ENCODE data around the gene DACT2.

- TF ChIP-seq ZBTB33 (IDR thresholded peaks at IDR 0.05), result no peak
- TF ChIP-seq FOXA1 (IDR thresholded peaks at IDR 0.05), result no peak
- no peak for TF ChIP-seq GABPA (IDR thresholded peaks at IDR 0.05 in 1 of 2, conservative IDR thresholded peaks at IDR 0.05 in 1 of 2)
- TF ChIP-seq, protein P1, sequence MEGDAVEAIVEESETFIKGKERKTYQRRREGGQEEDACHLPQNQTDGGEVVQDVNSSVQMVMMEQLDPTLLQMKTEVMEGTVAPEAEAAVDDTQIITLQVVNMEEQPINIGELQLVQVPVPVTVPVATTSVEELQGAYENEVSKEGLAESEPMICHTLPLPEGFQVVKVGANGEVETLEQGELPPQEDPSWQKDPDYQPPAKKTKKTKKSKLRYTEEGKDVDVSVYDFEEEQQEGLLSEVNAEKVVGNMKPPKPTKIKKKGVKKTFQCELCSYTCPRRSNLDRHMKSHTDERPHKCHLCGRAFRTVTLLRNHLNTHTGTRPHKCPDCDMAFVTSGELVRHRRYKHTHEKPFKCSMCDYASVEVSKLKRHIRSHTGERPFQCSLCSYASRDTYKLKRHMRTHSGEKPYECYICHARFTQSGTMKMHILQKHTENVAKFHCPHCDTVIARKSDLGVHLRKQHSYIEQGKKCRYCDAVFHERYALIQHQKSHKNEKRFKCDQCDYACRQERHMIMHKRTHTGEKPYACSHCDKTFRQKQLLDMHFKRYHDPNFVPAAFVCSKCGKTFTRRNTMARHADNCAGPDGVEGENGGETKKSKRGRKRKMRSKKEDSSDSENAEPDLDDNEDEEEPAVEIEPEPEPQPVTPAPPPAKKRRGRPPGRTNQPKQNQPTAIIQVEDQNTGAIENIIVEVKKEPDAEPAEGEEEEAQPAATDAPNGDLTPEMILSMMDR (IDR thresholded peaks at IDR 0.05; ENCODE audit: low read depth, low read length, missing input control), result no peak
- TF ChIP-seq RXRA (IDR thresholded peaks at IDR 0.05), result no peak
- no peak for TF ChIP-seq ATF3 (IDR thresholded peaks at IDR 0.05)
- no peak for TF ChIP-seq SP1 (IDR thresholded peaks at IDR 0.05)
- no peak for TF ChIP-seq NR2F2 (IDR thresholded peaks at IDR 0.05)
- TF ChIP-seq MAX (IDR thresholded peaks at IDR 0.05), result no peak
- no peak for TF ChIP-seq RAD21 (IDR thresholded peaks at IDR 0.05)
- no peak for TF ChIP-seq TAF1 (conservative IDR thresholded peaks at IDR 0.05)
- no peak for TF ChIP-seq YY1 (IDR thresholded peaks at IDR 0.05)
- no peak for TF ChIP-seq JUND (IDR thresholded peaks at IDR 0.05)
- TF ChIP-seq, protein P2, sequence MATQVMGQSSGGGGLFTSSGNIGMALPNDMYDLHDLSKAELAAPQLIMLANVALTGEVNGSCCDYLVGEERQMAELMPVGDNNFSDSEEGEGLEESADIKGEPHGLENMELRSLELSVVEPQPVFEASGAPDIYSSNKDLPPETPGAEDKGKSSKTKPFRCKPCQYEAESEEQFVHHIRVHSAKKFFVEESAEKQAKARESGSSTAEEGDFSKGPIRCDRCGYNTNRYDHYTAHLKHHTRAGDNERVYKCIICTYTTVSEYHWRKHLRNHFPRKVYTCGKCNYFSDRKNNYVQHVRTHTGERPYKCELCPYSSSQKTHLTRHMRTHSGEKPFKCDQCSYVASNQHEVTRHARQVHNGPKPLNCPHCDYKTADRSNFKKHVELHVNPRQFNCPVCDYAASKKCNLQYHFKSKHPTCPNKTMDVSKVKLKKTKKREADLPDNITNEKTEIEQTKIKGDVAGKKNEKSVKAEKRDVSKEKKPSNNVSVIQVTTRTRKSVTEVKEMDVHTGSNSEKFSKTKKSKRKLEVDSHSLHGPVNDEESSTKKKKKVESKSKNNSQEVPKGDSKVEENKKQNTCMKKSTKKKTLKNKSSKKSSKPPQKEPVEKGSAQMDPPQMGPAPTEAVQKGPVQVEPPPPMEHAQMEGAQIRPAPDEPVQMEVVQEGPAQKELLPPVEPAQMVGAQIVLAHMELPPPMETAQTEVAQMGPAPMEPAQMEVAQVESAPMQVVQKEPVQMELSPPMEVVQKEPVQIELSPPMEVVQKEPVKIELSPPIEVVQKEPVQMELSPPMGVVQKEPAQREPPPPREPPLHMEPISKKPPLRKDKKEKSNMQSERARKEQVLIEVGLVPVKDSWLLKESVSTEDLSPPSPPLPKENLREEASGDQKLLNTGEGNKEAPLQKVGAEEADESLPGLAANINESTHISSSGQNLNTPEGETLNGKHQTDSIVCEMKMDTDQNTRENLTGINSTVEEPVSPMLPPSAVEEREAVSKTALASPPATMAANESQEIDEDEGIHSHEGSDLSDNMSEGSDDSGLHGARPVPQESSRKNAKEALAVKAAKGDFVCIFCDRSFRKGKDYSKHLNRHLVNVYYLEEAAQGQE (IDR thresholded peaks at IDR 0.05), result no peak
Observed at GRCh38 chr6:168341280-168341900, 21.8 kb upstream of the DACT2 start.

Measured in liver (tissue), 3 donors.